ENCODE data around the gene SNPH.

Gene SNPH

DNA sequence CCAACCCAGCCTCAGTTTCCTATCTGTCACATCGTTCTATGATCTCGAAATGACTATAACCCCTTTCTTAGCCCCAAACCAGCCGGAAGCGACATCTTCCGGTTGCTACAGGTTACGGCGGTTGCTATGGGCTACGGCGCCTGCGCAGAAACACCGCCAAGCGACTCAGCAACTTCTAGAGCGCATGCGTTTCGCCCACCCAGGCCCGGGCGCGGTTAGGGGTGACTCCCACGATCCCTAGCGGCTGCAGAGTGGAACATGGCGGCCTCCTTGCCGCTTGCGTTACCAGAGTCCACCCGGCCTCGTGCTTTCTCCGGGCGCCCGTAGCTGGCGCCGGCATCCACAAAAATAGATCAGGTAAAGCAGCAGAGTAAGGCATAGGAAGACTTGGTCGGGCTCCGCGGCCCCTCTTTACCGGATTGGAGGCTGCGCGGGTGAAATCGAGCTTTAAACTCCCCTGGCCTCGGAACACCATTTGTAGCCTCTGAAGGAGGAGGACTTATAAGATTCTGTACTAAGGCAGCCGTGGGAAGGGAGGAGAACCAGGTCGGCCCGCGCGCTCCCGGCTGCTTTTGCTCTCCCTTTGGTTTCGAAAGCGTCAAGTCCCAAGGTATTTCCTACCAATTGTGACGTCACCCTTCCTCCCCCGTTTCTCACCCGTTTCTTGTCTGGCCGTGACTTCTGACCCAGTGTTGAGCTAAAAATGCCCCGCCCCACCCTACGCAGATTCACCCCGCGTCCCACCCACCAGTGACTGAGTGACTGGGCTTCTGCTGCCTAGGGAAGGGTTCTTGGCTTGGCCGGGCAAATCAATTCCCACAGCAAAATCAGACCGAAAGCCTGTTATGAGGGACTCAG is 59.3 kb downstream of the SNPH start:
- DNase-seq = peak; percentile 98

DNA sequence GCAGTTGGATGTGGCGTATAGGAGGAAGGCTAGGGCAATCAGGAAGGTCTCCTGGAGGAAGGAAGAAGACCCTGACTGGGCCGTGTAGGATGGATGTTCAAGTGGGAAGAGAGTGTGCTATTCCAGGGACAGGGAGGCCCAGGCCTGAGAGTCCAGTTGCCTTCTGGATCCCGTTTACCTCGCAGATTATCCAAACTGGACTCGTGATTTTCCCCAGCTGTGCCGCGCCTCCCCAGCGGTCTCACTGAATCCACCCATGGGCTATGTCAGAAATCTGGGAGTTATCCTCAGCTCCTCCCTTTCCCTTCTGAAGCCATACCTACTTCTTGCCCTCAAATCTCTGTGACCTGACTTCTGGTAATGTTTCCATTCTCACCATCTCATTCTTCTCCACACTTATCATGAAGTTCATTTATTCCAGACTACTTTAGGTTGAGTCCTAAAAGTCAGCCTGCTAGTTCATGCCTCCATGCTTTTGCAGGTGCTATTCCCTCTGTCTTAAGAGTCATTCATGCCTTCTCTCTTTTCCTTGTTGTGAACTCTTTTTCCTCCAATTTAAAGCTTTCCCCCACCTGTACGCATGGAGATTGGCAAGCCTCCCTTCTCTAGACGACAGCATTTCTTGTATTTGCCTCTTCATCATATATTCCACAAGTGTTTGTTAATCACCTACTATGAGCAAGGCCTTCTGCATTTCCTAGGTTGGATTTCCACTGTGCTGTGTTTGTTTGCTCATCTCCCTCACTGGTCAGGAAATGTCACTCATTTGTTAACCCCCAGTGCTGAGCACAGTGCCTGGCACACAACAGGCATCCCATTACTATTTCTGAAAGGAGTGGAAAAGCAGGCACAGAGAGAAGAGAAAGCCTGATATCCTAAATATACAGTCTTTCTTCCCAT is 60.2 kb downstream of the SNPH start:
- no peak for DNase-seq

DNA sequence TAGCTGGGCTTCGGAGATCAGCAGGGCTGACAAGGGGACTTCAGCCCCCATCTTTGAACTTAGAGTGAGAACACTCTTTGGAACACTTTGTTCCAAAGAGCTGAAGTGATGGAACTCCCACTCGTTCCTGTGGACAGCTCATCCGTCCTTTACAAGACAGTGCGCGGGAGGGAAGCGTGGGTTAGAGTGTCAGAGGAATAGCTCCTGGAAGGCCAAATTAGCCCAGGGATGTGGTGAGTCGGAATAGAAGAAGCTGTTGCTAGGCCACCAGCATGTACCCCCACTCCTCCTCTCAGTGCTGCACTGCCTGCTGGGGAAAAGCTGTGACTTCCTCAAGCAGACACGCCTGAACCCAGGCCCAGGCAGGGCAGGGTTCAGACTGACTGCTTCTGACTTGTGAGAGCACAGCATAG is 61.2 kb downstream of the SNPH start:
- no peak for DNase-seq

DNA sequence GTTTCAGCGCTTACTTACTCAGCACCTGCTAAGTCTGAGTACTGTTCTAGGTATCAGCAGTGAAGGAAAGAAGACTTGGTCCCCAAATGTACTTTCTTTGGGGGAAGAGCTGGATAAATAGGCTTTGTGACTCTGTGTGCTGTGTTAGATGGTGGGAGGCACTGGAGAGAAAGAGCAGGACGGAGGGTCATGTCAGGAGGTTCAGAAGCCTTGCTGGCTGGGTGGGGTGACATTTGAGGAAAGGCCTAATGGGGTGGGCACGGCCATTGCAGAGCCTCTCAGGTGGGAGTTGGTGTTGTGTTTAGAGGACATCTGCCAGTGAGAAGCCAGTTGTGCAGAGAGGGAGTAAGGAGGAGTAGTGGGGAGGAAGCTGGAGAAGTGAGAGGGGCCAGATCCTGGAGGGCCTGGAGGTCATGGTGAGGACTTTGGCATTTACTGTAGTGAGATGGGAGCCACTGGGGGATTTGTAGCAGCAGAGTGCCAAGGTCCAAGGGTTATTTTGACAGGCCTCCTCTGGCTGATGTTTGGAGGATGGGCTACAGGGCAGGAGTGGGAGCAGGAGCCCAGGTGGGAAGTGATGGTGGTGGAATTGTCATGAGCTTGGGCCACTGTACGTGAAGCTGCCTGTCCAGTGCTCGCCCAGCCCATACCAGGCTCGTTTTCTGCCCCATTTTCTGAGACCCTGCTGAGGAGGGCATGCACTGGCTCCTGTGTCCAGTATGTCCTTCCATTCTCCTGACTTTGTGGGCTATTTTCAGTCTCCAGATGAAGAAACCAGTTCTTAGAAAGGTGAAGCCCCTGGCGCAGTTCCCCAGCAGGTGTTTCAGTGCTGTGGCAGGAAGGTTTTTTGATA is 62.0 kb downstream of the SNPH start:
- no peak for DNase-seq

DNA sequence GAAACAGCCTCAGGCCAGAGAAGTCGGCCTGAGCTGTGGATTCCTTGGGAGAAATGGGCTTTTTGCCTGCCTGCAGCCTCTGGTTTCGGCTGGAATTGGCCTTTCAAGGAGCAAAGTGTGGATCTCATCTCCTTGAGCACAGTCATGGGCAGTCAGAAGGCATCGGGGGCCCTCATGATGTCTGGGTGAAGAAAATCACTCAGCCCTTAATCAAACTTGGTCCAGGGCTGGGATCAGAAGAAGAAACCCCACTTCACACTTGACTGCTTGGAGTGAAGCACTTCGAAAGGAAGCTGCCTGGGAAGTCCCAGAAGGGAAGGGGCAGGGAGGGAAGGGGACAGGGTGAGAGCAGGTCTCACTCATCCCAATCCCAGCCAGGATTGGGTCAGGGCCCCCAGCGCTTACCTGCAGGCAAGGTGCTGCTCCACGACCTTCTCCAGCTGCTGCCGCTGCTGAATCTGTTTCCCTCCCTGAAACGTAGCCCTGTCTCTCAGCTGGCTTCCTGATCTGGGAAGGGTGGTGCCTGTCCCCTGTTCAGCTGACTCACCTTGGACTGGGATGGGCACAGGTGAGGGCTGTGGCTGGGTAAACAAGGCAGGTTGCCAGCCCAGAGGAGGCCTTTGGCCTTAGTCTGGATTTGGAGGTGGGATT is 62.7 kb downstream of the SNPH start, which contains the start of gene SDCBP2:
Gene SDCBP2 (minus strand): TSS at position 460 of the 651 bp plus-strand sequence. CDS start 8,723 bp downstream, outside the sequence.
- DNase-seq = no peak

DNA sequence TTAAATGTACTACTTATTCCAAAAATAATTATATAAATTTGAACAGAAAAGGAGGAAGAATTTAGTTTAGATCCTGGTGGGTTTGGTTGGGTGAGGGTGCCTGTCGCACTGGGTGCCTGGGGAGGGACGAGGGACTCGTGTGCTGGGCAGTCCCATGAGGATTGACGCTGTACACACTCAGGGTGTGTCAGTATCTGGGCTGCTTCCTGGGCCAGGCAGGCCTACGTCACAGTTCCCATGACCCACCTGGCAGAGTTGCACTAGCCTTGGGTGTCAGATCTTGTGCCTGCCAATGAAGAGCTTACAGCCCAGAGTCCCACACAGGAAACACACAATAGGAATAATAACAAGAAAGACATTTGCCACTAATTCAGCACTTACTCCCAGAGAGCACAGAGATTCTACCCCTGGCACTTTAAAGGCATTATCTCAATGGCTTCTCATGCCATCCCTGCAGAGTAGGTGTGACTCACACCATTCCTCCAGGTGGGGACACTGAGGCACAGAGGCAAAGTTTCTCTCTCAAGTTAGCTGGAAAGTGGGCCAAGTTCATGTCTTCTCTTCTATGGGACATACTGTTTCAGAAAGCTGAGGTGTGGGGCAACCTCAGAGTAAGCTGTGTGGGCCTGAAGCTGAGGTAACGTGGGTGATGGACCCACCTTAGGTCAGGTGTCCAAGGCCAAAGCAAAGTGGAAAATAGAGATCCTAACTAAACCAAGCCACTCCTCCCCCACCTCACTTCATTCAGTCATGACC is 64.2 kb downstream of the SNPH start:
- DNase-seq = no peak

DNA sequence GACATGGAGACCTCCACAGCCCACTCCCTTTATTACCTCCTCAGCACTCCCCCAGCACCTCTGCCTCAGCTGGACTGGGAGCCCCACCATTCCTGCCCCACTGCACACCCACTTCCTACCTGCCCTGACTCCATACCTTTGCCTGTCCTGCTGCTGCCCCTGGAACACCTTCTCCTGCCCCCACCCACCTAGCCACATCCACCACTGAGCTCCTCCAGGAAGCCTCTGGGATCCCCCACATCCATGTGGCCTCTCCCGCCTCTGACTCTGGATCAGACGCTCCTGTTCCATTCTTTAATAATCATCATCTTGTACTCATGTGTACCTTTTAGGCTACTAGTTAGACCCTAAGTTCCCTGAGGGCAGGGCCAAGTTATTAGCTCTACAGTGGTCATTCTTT is 65.0 kb downstream of the SNPH start:
- no peak for DNase-seq

DNA sequence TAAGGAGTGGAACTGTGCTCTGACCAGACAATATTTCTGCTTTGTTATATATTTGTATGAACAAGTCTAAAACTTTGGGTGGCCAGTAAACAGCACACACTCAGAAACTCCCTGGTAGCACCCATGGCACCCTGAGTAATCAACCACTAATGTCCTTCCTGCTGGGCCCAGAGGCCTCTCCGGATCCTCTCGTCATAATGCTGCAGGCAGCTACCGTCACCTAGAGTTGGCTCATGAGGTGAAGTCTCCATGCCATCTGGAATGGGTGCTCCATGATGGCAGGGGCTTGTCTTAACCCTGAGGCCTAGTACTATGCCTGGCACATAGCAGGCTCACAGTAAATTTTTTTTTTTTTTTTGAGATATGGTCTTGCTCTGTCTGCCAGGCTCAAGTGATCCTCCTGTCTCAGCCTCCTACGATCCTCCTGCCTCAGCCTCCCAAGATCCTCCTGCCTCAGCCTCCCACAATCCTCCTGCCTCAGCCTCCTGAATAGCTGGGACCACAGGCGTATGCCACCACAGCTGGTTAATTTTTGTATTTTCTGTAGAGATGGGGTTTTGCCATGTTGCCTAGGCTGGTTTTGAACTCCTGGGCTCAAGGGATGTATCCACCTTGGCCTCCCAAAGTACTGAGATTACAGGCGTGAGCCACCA is 65.8 kb downstream of the SNPH start:
- no peak for DNase-seq

DNA sequence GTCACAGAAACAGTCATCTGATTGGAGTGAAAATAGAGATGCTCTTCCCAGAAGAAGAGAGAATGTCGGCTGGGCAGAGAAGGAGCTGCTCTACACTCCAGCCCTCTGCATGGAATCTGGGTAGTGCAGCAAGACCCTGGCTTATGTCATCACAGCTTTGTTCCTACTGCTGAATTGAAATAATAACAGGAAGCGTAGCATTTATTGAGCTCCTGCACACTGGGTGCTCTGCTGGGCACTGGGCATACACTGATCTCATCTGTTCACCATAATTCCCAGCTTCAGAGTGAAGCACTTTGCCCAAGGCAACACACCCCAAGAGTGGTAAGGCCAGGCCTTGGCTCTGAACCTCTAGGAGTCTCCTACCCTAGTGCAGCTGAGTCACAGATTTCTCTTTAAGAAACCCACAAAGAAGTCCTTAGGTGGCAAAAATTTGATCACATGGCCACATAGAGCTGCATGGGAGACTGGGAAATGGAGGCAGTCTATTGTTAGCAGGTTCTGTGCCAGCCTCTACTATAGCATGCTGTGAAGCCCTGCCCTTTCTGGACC is 66.7 kb downstream of the SNPH start:
- DNase-seq = no peak

DNA sequence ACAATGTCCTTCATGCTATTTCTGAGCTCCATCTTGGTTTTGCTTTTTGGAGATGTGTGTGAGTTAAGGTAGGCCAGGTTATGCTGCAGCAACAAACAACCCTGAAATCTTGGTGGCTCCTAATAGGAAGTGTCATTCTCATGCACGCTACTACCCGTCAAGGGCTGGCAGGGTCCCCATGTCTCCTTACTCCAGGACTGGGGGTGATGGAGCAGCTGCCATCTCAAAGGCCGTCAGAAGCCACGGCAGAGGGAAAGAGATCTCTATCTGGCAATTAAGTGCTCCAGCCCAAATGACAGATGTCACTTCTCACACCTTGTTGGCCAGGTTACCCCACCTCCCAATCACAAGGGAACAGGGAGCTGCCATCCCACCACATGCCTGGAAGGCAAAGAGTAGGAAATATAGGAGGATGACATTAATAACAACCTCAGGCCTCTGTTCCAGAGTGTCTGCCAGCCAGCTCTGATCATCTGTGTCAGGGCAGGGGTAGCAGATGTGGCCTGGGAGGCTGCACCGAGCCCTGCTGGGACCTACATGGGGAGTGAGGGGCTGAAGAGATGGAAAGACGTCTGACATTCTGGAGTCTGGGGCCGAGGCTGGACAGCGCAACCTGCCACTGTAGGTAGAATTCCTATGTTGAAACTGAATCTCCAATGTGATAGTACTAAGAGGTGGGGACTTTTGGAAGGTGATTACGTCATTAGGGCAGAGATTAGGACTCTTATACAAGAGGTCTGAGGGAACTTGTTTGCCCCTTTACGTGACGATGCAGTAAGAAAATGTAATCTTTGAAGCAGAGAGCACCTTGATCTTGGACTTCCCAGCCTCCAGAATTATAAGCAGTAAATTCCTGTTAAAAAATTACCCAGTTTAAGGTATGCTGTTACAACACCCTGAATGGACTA is 67.6 kb downstream of the SNPH start:
- no peak for DNase-seq

DNA sequence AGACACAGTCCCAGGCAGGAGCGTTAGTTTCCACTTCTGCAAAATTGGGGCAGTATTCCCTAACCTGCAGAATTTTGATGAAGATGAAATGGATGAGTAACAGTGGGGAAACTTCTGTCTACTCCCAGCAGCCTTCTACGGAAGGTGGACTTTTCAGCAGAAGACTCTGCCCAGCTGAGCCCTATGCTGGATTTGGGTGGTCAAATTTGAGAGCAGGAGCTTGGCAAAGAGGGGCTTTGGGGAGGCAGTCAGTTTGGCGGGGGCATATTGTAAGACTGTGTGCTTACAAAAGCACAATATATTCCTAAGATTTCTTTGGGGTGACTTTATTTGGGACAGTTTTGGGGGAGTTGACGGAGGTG is 68.3 kb downstream of the SNPH start:
- no peak for DNase-seq

DNA sequence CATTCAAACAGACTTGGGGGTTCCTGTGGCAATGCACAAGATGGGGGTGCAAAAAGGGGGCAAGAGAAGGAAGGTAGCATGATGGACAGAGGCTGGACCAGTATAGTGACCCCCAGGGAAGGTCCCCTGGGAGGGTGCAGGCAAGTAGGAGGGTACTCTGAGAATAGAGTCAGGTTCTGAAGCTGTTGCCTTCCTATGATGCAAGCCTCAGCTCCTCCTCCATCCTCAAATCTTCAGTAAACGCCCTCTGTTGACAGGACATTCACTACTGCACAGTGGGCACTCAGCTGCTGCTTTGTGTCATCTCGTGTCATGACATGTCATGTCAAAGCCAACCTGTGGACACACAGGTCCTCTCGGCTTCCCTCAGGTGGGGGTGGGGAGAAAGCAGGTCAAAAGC is 68.7 kb downstream of the SNPH start:
- DNase-seq = no peak

DNA sequence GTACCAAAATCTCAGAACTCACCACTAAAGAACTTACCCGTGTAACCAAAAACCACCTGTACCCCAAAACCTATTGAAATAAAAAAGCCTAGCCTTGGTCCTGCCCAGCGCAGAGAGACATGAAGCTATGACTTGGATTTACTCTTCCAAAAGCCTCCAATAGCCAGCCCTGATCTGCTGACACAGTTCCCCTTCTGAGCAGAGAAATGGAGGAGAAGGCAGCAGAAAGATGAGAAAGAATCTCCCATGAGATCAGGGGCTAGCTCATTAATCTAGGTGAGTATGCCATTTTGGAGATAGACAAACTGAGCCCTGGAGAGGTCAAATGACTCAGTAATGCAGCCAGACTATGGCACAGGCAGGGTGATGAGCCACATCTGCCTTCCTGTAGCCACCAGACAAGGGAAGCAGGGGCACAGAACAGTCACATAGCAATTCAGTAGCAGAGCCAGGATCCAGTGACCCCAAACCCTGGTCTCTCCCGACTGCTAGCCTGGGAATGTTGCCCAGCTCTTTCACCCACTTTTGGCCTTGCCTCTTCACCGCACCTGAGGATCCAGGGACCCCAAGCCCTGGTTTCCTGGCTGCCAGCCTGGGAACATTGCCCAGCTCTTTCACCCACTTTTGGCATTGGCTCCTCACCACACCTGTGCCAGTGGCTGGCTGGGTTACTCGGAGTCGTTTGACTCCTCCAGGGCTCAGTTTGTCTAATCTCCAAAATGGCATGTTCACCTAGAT is 70.0 kb downstream of the SNPH start:
- no peak for DNase-seq

DNA sequence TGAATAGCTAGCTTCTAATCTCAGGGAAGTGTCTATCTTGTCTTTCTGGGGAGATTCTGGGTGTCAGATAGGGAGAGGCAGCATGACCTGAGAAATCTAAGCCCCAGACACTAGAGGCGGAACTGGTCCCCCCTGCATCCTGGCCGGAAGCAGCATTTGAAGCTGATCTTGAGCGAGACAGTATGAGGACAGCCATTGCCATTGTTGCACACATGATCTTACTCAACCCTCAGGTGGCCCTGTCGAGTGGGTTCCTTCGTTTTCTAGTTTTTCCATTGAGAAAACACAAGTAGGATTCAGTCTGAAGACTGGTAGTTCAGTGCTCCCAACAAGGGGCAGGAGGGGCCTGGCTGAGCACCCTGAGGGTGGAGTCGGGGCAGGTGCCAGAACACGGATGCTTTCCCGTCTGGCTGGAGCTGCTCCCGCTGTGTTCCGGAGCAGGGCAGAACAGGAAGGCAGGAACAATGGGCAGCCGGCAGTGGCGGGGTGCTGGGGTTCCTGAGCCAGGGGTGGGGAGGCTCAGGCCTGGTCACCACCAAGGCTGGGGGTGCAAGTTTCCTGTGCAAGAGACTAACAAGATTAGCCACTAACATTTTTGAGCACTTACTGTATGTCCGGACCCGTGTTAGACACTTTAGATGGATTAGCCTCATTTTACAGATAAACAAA is 70.7 kb downstream of the SNPH start:
- no peak for DNase-seq

DNA sequence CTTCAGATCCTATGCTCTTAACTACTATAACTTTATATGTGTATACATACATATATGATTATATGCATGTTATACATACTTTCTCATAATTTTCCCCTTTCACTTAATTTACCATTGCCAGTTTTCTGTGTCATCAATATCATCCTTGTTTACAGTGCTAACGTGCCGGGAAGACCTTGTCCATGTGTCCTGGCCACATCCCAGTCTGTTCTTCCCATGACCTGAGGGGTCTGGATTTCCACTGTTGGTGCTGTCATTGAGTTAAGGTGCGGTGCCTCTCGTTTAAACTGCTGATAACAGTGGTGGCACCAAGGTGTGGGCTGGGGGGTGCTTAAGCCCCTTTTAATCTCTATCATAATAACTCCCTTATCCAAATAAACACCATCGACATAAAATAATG is 71.3 kb downstream of the SNPH start:
- no peak for DNase-seq

DNA sequence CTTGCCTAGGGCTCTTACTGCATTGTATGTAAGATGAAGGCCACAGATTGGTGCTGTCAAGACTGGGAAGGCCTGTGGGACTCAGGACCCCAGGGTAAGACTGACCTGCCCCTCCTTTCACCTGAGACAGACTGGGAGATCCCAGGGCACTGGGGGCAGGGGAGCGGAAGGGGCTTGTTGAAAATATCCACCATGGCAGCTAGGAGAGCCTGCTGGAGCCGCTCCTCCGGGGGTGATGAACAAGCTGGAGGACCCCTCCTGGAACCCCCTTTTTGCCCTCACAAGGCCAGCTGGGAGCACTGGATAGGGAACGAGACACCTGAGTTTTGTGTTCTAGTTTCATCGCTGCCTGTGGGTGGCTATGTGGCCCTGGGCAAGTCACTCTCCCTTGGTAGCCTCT is 72.0 kb downstream of the SNPH start:
- DNase-seq = no peak

DNA sequence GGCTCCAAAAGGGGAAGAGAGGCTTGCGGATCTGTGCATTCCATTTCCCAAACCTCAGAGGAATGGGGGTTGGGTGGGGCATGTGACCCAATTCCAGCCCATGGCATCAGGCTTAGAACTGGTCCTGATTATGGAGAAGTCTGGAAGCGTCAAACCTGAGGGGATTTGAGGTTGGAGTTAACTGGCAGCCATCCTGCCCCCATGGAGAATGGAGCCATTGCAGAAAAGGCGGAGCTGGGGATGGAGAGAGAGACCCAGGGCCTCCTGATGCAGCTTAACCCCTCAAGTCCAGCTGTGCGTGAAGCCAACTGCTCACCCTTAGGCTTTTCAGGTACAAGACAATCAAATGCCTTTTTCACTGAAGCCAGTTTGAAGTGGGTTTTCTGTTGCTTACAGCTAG is 72.7 kb downstream of the SNPH start:
- no peak for DNase-seq

DNA sequence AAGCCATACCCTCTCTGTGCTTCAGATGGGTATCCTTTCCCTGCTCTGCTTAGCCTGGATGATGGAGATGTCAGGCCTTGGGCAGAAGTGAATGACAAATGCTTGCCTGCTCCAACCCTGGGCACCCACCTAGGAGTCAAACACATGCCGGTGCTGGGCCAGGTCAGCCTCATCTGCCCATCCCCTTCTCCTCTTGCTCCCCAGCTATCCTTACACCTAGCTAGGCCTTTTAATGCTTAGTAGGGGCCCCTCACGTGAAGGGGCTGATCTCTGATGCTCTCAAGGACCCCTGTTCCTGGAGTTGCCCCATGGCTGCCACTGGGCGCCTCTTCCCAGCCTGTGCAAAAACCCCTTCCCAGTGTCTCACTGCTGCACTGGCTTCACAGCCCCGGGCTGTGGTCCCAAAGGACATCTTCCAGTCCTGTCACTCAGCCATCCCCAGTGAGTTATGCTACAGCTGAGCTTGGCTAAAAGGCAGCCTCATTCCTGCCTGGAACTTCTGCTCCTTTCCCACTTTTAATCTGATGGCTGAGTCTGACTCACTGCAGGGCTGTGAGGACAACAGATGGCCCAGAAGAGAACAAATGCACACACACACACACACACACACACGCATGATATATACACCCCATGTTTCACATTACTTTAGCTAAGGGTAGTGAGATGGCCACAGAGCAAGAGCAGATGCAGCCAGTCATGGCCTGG is 75.6 kb downstream of the SNPH start:
- DNase-seq = no peak

Data from NCI-H345 (cell line).